ENCODE measurements around the gene GMPPA. TPM values are rescaled to one million over a fixed set of nuclear protein-coding genes. Genes with fewer than 3 reads are reported as not detected.

Gene GMPPA
- total RNA-seq, 1 experiment from 2014 or later = 32.0 TPM

DNA sequence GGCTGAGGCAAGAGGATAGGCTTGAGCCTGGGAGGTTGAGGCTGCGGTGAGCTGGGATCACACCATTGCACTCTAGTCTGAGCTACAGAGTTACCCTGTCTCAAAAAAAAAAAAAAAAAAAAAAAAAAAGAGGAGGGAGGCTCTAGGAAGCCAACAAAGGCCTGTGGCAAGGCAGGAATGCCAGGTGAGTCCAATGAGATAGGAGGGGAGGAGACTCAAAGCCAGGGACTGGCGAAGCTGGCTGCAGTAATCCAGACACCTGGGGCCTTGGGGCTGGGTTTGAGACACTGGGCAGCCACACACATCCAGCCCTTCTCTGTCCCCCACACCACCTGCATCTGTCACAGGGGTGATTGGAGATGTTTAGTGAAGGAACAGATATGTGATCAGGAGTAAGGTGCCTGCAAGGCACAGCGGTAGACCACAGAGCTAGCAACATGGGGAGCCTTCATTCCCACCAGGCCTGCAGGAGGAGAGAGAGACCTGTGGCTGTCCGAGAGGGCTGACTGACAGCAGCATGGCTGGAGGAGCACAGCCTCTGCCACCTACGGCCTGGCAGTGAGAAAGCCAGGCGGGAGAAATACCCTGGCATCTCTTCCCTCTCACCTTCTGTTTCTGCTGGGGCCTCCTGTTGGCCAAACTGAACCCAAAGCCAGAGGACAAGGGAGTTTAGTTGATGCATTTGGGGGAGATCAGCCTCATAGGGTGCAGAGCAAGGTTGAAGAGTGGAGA, 35.4 kb downstream of the GMPPA start:
- Histone ChIP-seq H3K14ac (ENCODE audit: insufficient read depth, low read length) (no peak overlapping the region), H4K8ac (replicated peaks; ENCODE audit: insufficient read length, low read depth, low read length) (no peak overlapping the region), H3K4me2 (ENCODE audit: insufficient read depth, insufficient read length, low read length) (no peak overlapping the region), H3K9me3 (ENCODE audit: control insufficient read depth, low read depth, low read length) (no peaks in the 10 kb centered on the region), H3K79me2 (ENCODE audit: insufficient read depth, low read length) (no peaks in the 10 kb centered on the region), H2AFZ (ENCODE audit: low read length) (no peak overlapping the region), H3K23me2 (ENCODE audit: insufficient read length, low read depth, low read length, poor library complexity, severe bottlenecking) (peaks cover 3% of the 10 kb centered on the region), H2BK20ac (ENCODE audit: low read depth, low read length, poor library complexity, severe bottlenecking) (no peak overlapping the region), H3K9ac (ENCODE audit: extremely low read depth, insufficient read length, low read length) (no peak overlapping the region), H4K5ac (ENCODE audit: insufficient read length, low read depth, low read length) (no peak overlapping the region), H4K20me1 (ENCODE audit: control insufficient read depth, insufficient read depth, insufficient read length) (no peaks in the 10 kb centered on the region), H3K18ac (ENCODE audit: insufficient read length, low read depth, low read length) (no peak overlapping the region), H2BK12ac (ENCODE audit: insufficient read length, low read depth, low read length) (no peak overlapping the region), H3K4ac (ENCODE audit: low read depth, low read length) (no peak overlapping the region), H3K79me1 (ENCODE audit: insufficient read depth, low read depth, low read length, poor library complexity, severe bottlenecking) (no peaks in the 10 kb centered on the region), H2BK15ac (ENCODE audit: low read depth, low read length) (no peak overlapping the region), H3T11ph (ENCODE audit: low read length) (no peak overlapping the region), H2BK120ac (ENCODE audit: low read depth, low read length, poor library complexity, severe bottlenecking) (no peak overlapping the region), H4K91ac (ENCODE audit: insufficient read length, low read depth, low read length) (no peak overlapping the region), H3K23ac (ENCODE audit: insufficient read length, low read depth, low read length) (no peak overlapping the region), H3K4me1 (ENCODE audit: insufficient read depth, low read length) (peaks cover 3% of the 10 kb centered on the region; the same call in 1 of the 2 replicates), H2BK5ac (ENCODE audit: insufficient read length, low read length) (no peak overlapping the region), H3K56ac (ENCODE audit: insufficient read length, low read depth, low read length) (no peak overlapping the region), H2AK5ac (ENCODE audit: insufficient read length, low read length) (no peak overlapping the region), H3K27ac (ENCODE audit: insufficient read length, low read depth, low read length) (no peak overlapping the region), H3K27me3 (ENCODE audit: insufficient read depth, low read length) (no peaks in the 10 kb centered on the region; the same call in 1 of the 2 replicates)
- Mint-ChIP-seq H3K36me3 (ENCODE audit: insufficient read depth in 1 of 3, low read depth in 3 of 3) (peaks cover 0 to 7% (median 4%) of the 10 kb centered on the region in 3 experiments; a peak in 5 of 7 replicates), H3K4me1 (peaks cover 39 to 43% of the 10 kb centered on the region in 2 experiments), H3K9me3 (no peaks in the 10 kb centered on the region; a peak in 2 of 5 replicates), H3K27me3 (ENCODE audit: low read depth) (peaks cover 35% of the 10 kb centered on the region), H3K27ac (peak overlapping the region in 1 of 3 experiments; percentile 91; a peak in 2 of 7 replicates), H3K4me3 (no peak overlapping the region)
- TF ChIP-seq, protein P1, sequence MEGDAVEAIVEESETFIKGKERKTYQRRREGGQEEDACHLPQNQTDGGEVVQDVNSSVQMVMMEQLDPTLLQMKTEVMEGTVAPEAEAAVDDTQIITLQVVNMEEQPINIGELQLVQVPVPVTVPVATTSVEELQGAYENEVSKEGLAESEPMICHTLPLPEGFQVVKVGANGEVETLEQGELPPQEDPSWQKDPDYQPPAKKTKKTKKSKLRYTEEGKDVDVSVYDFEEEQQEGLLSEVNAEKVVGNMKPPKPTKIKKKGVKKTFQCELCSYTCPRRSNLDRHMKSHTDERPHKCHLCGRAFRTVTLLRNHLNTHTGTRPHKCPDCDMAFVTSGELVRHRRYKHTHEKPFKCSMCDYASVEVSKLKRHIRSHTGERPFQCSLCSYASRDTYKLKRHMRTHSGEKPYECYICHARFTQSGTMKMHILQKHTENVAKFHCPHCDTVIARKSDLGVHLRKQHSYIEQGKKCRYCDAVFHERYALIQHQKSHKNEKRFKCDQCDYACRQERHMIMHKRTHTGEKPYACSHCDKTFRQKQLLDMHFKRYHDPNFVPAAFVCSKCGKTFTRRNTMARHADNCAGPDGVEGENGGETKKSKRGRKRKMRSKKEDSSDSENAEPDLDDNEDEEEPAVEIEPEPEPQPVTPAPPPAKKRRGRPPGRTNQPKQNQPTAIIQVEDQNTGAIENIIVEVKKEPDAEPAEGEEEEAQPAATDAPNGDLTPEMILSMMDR (conservative IDR thresholded peaks at IDR 0.05) = no peak
- no CpG with 5 or more reads among the region's 6 CpGs for WGBS (ENCODE audit: extremely low coverage, insufficient read length, low lambda C conversion rate)
- DNase-seq = no peak
